Activated CD4-positive, alpha-beta T cell treated with anti-CD3 and anti-CD28 coated beads for 36 hours (primary cell): ENCODE measurements around the gene ZNF467. TPM values are rescaled to one million over a fixed set of nuclear protein-coding genes. Genes with fewer than 3 reads are reported as not detected.

Experiments used
- ATAC-seq: fragments of 200-7000 bp; cut with Tn5 transposase; one replicate; pipeline ENCODE4 v1.10.0; 2021; ENCODE audit warnings: mild to moderate bottlenecking, moderate library complexity
- CTCF ChIA-PET: fragments of 350-600 bp; sonication (Branson Sonifier 250); formaldehyde crosslinking; loops from one replicate; lab custom pipeline; 2021; ENCODE audit warnings: antibody characterized with exemption; lab: Charles Lee
- POLR2A ChIA-PET: fragments of 350-600 bp; sonication (Branson Sonifier 250); formaldehyde crosslinking; loops from one replicate; lab custom pipeline; 2021; ENCODE audit warnings: antibody characterized with exemption, inconsistent platforms; lab: Charles Lee
- DNase-seq: peaks from one replicate; pipeline ENCODE4 v3.0.0-alpha.2; 2020
- H3K27ac Mint-ChIP-seq: one replicate; pipeline ENCODE4 v1.8.0; 2021; ENCODE audit warnings: mixed read lengths
- H3K27me3 Mint-ChIP-seq: one replicate; pipeline ENCODE4 v1.8.0; 2021; ENCODE audit warnings: mixed read lengths
- H3K36me3 Mint-ChIP-seq: one replicate; pipeline ENCODE4 v1.8.0; 2021; ENCODE audit warnings: low read depth, mixed read lengths
- H3K4me1 Mint-ChIP-seq: one replicate; pipeline ENCODE4 v1.8.0; 2021; ENCODE audit warnings: mixed read lengths
- H3K4me3 Mint-ChIP-seq: one replicate; pipeline ENCODE4 v1.8.0; 2021; ENCODE audit warnings: mild to moderate bottlenecking, moderate library complexity, mixed read lengths
- H3K9me3 Mint-ChIP-seq: one replicate; pipeline ENCODE4 v1.8.0; 2021; ENCODE audit warnings: low read depth, mixed read lengths
- intact Hi-C, 2 experiments: fragments of 100-400 bp; cut with DNase I in 1 of 2; cut with micrococcal nuclease in 1 of 2; formaldehyde crosslinking; loops; one replicate each; pipeline versions ENCODE4 v1.14.2 to v1.15.1; 2022 to 2024; cut with DNase I, micrococcal nuclease
- total RNA-seq, 2 experiments: library from RNA; stranded (reverse); gene quantifications; one replicate each; pipeline ENCODE4 v1.2.3, GENCODE V29; 2021

The ZNF467 gene
- total RNA-seq, 2 experiments from 2014 or later, result 0.23 to 0.25 TPM

DNA sequence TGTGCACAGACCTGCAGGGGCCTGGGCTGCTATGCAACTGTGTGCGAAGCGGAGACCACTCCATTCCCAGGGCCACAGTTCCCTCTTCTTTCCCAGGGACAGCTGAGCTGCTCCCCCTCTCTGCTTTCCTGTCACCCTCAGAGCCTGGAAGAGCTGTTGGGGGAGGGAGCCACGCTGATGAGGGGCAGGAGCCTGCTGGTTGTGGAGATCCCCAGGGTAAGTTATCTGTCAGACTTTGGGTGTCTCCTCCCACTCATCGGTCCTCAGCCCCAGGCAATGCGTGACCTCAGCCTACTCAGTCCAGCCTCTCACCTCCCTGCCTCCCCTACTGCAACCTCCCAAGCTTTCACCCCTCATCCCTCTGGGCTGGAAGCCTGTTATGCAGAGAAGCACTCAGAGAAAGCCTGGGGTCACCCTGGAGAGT, 53.5 kb downstream of the ZNF467 start:
- H3K27ac Mint-ChIP-seq, result no peak overlapping the region
- peaks cover 24% of the 10 kb centered on the region for H3K4me1 Mint-ChIP-seq
- no peak for ATAC-seq
- CTCF ChIA-PET, result no interaction called here
- H3K36me3 Mint-ChIP-seq, result peaks cover 11% of the 10 kb centered on the region
- H3K4me3 Mint-ChIP-seq, result no peak overlapping the region
- H3K9me3 Mint-ChIP-seq, result no peaks in the 10 kb centered on the region
- intact Hi-C loops, result loop anchor here (5.0 to 10.0 kb wide), 4 partner anchors 117 to 1365 kb away; partner anchors contain the start of genes AGAP3 (in 1 of the 2), ATP6V0E2 (in 1 of the 2), FASTK (in 1 of the 2) and TMUB1 (in 1 of the 2)
- H3K27me3 Mint-ChIP-seq, result no peaks in the 10 kb centered on the region
- POLR2A ChIA-PET, result no interaction called here
- DNase-seq, result no peak

- intact Hi-C loops, result loop anchor here (5.0 to 10.0 kb wide), 4 partner anchors 118 to 1366 kb away; partner anchors contain the start of genes AGAP3 (in 1 of the 2), ATP6V0E2 (in 1 of the 2), FASTK (in 1 of the 2) and TMUB1 (in 1 of the 2)
- no peaks in the 10 kb centered on the region for H3K27me3 Mint-ChIP-seq
- H3K4me1 Mint-ChIP-seq, result peaks cover 25% of the 10 kb centered on the region
- ATAC-seq (no peak), DNase-seq (no peak)
- CTCF ChIA-PET, result no interaction called here
- no peak overlapping the region for H3K27ac Mint-ChIP-seq
- H3K4me3 Mint-ChIP-seq, result no peak overlapping the region
- POLR2A ChIA-PET, result no interaction called here
- no peaks in the 10 kb centered on the region for H3K9me3 Mint-ChIP-seq
- peaks cover 11% of the 10 kb centered on the region for H3K36me3 Mint-ChIP-seq
Observed at GRCh38 chr7:149719050-149719899, 54.1 kb downstream of the ZNF467 start.

DNA sequence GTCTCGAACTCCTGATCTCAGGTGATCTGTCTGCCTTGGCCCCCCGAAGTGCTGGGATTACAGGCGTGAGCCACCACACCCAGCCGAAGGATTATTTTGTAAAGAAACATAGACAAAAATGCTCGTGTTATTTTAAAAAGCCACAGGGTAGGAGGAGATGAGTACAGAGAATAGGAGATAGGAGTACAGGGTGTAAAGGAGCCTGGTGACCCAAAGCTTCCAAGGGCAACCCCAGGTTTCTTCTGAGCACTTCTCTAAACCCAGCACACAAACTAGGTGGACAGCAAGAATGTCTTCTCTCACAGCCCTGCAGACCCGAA, 54.7 kb downstream of the ZNF467 start:
- ATAC-seq, result no peak
- H3K27ac Mint-ChIP-seq, result no peak overlapping the region
- no peak for DNase-seq
- CTCF ChIA-PET, result no interaction called here
- H3K36me3 Mint-ChIP-seq, result peaks cover 9% of the 10 kb centered on the region
- no peaks in the 10 kb centered on the region for H3K27me3 Mint-ChIP-seq
- intact Hi-C loops, result loop anchor here (5.0 to 10.0 kb wide), 4 partner anchors 119 to 1366 kb away; partner anchors contain the start of genes AGAP3 (in 1 of the 2), ATP6V0E2 (in 1 of the 2), FASTK (in 1 of the 2) and TMUB1 (in 1 of the 2)
- H3K4me1 Mint-ChIP-seq, result peaks cover 27% of the 10 kb centered on the region
- H3K9me3 Mint-ChIP-seq, result no peaks in the 10 kb centered on the region
- no peak overlapping the region for H3K4me3 Mint-ChIP-seq
- POLR2A ChIA-PET, result no interaction called here

DNA sequence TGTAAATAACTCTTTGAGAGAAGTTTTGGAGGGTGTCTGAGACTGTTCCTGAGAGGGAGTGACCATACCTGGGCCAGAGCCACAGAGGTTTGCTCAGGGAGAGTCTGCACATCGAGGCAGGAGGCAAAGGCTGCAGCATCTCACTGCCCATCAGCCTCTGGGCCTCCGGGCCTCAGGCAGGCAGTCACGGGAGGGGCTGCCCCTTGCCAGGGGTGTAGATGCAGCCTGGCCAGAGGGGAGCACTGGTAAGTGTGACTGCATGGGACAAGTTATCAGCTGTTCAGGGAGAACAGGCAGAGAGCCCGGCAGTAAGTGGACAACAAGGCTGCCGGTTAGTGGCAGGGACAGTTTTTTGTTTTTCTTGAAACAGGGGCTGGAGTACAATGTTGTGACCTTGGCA, 55.9 kb downstream of the ZNF467 start:
- peaks cover 27% of the 10 kb centered on the region for H3K4me1 Mint-ChIP-seq
- no peak for DNase-seq
- no peaks in the 10 kb centered on the region for H3K27me3 Mint-ChIP-seq
- peaks cover 6% of the 10 kb centered on the region for H3K36me3 Mint-ChIP-seq
- H3K27ac Mint-ChIP-seq, result no peak overlapping the region
- ChIA-PET CTCF (interaction anchor here (1.4 kb wide), 1 partner anchor 25 kb away, joined by 6 read pairs; no protein-coding TSS in a partner anchor), POLR2A (no interaction called here)
- ATAC-seq, result no peak
- no peak overlapping the region for H3K4me3 Mint-ChIP-seq
- peaks cover 3% of the 10 kb centered on the region for H3K9me3 Mint-ChIP-seq
- intact Hi-C loops, result loop anchor here (5.0 to 10.0 kb wide), 4 partner anchors 120 to 1367 kb away; partner anchors contain the start of genes AGAP3 (in 1 of the 2), ATP6V0E2 (in 1 of the 2), FASTK (in 1 of the 2) and TMUB1 (in 1 of the 2)

- H3K36me3 Mint-ChIP-seq, result peaks cover 6% of the 10 kb centered on the region
- intact Hi-C loops, result loop anchor here (5.0 to 10.0 kb wide), 4 partner anchors 120 to 1368 kb away; partner anchors contain the start of genes AGAP3 (in 1 of the 2), ATP6V0E2 (in 1 of the 2), FASTK (in 1 of the 2) and TMUB1 (in 1 of the 2)
- H3K4me3 Mint-ChIP-seq, result no peak overlapping the region
- no peaks in the 10 kb centered on the region for H3K27me3 Mint-ChIP-seq
- POLR2A ChIA-PET, result no interaction called here
- CTCF ChIA-PET, result interaction anchor here (1.4 kb wide), 1 partner anchor 25 kb away, joined by 6 read pairs; no protein-coding TSS in a partner anchor
- H3K4me1 Mint-ChIP-seq, result peaks cover 27% of the 10 kb centered on the region
- no peak for ATAC-seq
- DNase-seq, result no peak
- peaks cover 3% of the 10 kb centered on the region for H3K9me3 Mint-ChIP-seq
- no peak overlapping the region for H3K27ac Mint-ChIP-seq
Observed at GRCh38 chr7:149716932-149717307, 56.5 kb downstream of the ZNF467 start.

DNA sequence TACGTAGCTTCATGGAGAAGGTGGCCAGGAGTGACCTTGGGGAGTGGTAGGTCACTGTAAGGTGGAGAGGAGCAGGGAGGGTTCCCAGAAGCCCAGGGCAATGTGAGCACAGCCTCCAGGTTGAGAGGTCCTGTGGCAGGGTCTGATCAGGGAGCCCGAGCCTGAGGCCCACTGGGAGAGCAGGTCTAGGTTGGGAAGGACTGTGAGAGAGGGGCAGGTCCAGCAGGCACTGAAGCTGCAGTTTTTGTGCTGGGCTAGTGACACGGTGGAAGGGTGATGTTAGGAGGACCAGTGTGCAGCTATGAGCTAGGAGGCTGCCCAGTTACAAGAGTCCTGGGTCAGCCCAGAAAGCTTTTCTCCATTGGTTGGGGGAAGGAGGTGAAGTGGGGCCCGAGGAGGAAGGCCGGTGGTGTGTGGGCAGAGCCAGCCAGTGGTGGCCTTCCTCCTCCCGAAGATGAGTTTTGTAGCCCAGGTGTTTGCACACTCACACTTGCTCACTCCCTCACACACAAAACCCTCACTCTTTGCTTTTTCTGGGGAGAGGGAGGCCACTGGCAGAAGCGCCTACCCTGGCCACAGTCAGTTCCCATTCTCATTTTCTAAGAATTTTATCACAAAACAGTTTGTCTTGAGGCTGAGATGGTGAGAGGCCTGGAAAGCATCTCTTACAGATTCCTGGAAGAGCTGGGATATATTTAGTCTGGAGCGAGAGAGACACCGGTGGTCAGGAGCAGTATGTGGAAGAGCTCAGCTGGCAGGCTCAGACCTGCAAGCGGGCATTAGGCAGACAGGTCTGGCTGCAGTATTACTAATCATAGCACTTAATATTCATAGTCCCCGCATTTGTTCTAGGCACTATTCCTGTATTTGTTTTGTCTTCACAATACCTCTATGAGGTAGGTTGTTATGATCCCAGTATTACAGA, 57.1 kb downstream of the ZNF467 start:
- intact Hi-C loops, result loop anchor here (5.0 to 10.0 kb wide), 4 partner anchors 121 to 1369 kb away; partner anchors contain the start of genes AGAP3 (in 1 of the 2), ATP6V0E2 (in 1 of the 2), FASTK (in 1 of the 2) and TMUB1 (in 1 of the 2)
- Mint-ChIP-seq H3K4me1 (peaks cover 27% of the 10 kb centered on the region), H3K4me3 (peak overlapping the region; percentile 82), H3K27ac (peak overlapping the region; percentile 24), H3K9me3 (peaks cover 9% of the 10 kb centered on the region), H3K27me3 (no peaks in the 10 kb centered on the region), H3K36me3 (peaks cover 3% of the 10 kb centered on the region)
- POLR2A ChIA-PET, result interaction anchor here (0.5 kb wide), 1 partner anchor 21 kb away, joined by 3 read pairs; no protein-coding TSS in a partner anchor
- CTCF ChIA-PET, result interaction anchor here (0.6 to 1.4 kb wide), 2 partner anchors 26 to 28 kb away, joined by 5 to 6 read pairs; no protein-coding TSS in a partner anchor
- no peak for DNase-seq
- ATAC-seq, result no peak

DNA sequence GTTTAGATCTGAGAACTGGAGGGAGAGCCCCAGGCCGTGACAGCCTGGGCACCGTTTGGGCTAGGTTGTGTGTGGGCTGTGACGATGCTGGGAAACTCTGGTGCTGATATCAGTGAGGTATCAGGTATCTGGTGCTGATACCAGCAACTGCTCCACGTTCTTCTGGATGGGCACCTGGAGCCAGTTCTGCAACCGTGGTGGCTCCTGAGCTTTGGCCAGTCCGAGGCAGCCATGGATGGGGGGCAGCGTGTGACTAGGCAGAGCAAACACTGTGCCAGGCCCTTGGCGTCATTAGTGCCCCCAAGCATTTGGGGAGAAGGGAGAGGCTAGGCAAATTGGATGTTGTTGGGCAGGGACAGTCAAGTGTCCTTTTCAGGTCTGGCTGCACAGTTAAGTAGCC, 57.9 kb downstream of the ZNF467 start:
- H3K4me1 Mint-ChIP-seq, result peaks cover 27% of the 10 kb centered on the region
- ChIA-PET CTCF (no interaction called here), POLR2A (no interaction called here)
- DNase-seq (no peak), ATAC-seq (peak; percentile 5)
- H3K27ac Mint-ChIP-seq, result peak overlapping the region; percentile 87
- H3K27me3 Mint-ChIP-seq, result no peaks in the 10 kb centered on the region
- peaks cover 6% of the 10 kb centered on the region for H3K36me3 Mint-ChIP-seq
- peaks cover 15% of the 10 kb centered on the region for H3K9me3 Mint-ChIP-seq
- intact Hi-C loops, result loop anchor here (1.0 to 10.0 kb wide), 11 partner anchors 27 to 1627 kb away; partner anchors contain the start of genes ACTR3C (in 1 of the 2), AGAP3 (in 1 of the 2), ATP6V0E2 (in 1 of the 2) and FASTK (in 1 of the 2)
- peak overlapping the region; percentile 82 for H3K4me3 Mint-ChIP-seq

- CTCF ChIA-PET, result interaction anchor here (0.6 kb wide), 1 partner anchor 1452 kb away, joined by 5 read pairs; no protein-coding TSS in a partner anchor
- H3K36me3 Mint-ChIP-seq, result peaks cover 8% of the 10 kb centered on the region
- intact Hi-C loops, result loop anchor here (1.0 to 10.0 kb wide), 19 partner anchors 27 to 1628 kb away; partner anchors contain the start of genes ATP6V0E2 (in 2 of the 2), ZNF862 (in 2 of the 2), ACTR3C (in 1 of the 2) and AGAP3 (in 1 of the 2)
Observed at GRCh38 chr7:149714910-149715471, 58.4 kb downstream of the ZNF467 start.

More at GRCh38 chr7:149714910-149715471, 58.4 kb downstream of the ZNF467 start:
- Mint-ChIP-seq H3K27ac (peak overlapping the region; percentile 87), H3K27me3 (no peaks in the 10 kb centered on the region), H3K4me1 (peaks cover 27% of the 10 kb centered on the region), H3K9me3 (peaks cover 15% of the 10 kb centered on the region), H3K4me3 (peak overlapping the region; percentile 82)
- no peak for DNase-seq
- ATAC-seq, result peak; percentile 34
- POLR2A ChIA-PET, result no interaction called here
